Fibroblast of lung (primary cell): ENCODE data around the gene DNMT3A. TPM values are rescaled to one million over a fixed set of nuclear protein-coding genes. Genes with fewer than 3 reads are reported as not detected.

ENCODE experiments used
- DNase-seq, 2 donors: peaks; one replicate each; pipeline versions ENCODE4 v3.0.0 to v3.0.0-alpha.2; 2010; ENCODE audit warnings: low read depth in 2 of 2
- H2AFZ ChIP-seq: 2 replicates; pipeline ENCODE4 v1.5.1; 2012; ENCODE audit warnings: low read length, control low read depth, inconsistent platforms
- H3K27ac ChIP-seq: 2 replicates; pipeline ENCODE4 v1.5.1; 2011; ENCODE audit warnings: low read length, control low read depth; ENCODE audit not compliant: insufficient read depth
- H3K27me3 ChIP-seq: 2 replicates; pipeline ENCODE4 v1.5.1; 2011; ENCODE audit warnings: mild to moderate bottlenecking, low read length; ENCODE audit not compliant: control insufficient read depth, insufficient read depth
- H3K36me3 ChIP-seq: 2 replicates; pipeline ENCODE4 v1.5.1; 2011; ENCODE audit warnings: low read length; ENCODE audit not compliant: control insufficient read depth, insufficient read depth
- H3K4me1 ChIP-seq: 2 replicates; pipeline ENCODE4 v1.5.1; 2011; ENCODE audit warnings: low read length; ENCODE audit not compliant: control insufficient read depth, insufficient read depth; ENCODE audit errors: extremely low read depth
- H3K4me2 ChIP-seq: 2 replicates; pipeline ENCODE4 v1.5.1; 2011; ENCODE audit warnings: low read length, control low read depth; ENCODE audit not compliant: insufficient read depth; ENCODE audit errors: extremely low read depth
- H3K4me3 ChIP-seq, 4 experiments: fragments of 200-600 bp in 1 of 4; sonication (generic) in 1 of 4; replicated peaks in 1 of 4; 2 replicates each; pipeline ENCODE4 v1.5.1; 2011 to 2016; ENCODE audit warnings: low read length in 4 of 4, low read depth in 3 of 4, mild to moderate bottlenecking in 3 of 4, control low read depth in 2 of 4, inconsistent platforms in 1 of 4, mixed read lengths in 1 of 4; ENCODE audit not compliant: insufficient read depth in 1 of 4; ENCODE audit errors: control extremely low read depth in 1 of 4
- H3K79me2 ChIP-seq: 2 replicates; pipeline ENCODE4 v1.5.1; 2012; ENCODE audit warnings: mild to moderate bottlenecking, low read length, inconsistent platforms; ENCODE audit not compliant: control insufficient read depth, insufficient read depth
- H3K9ac ChIP-seq: 2 replicates; pipeline ENCODE4 v1.5.1; 2011; ENCODE audit warnings: mild to moderate bottlenecking, low read length, control low read depth; ENCODE audit not compliant: insufficient read depth
- H3K9me3 ChIP-seq: 2 replicates; pipeline ENCODE4 v1.5.1; 2012; ENCODE audit warnings: low read depth, low read length; ENCODE audit not compliant: control insufficient read depth, insufficient read depth
- H4K20me1 ChIP-seq: 2 replicates; pipeline ENCODE4 v1.5.1; 2011; ENCODE audit warnings: low read length; ENCODE audit not compliant: control insufficient read depth, insufficient read depth; ENCODE audit errors: extremely low read depth
- CTCF ChIP-seq, 2 donors: IDR thresholded peaks in 1 of 2; conservative IDR thresholded peaks in 1 of 2; 1 replicate in 1 of 2; 2 replicates in 1 of 2; pipeline ENCODE4 v1.5.1; 2011 to 2012; ENCODE audit warnings: low read length in 2 of 2, control low read depth in 1 of 2, inconsistent platforms in 1 of 2, low read depth in 1 of 2, mild to moderate bottlenecking in 1 of 2
- EZH2 ChIP-seq: IDR thresholded peaks from 2 replicates; pipeline ENCODE4 v1.5.1; 2012; ENCODE audit warnings: low read length, control low read depth, mild to moderate bottlenecking; ENCODE audit errors: missing control alignments
- polyA plus RNA-seq, 2 donors: library from polyadenylated mRNA; depleted of rRNA in 1 of 2; stranded (reverse) in 1 of 2; unstranded in 1 of 2; fragments of >200 nt; gene quantifications; 2 replicates each; pipeline ENCODE4 v1.2.1, GENCODE V29; 2011 to 2012; ENCODE audit warnings: missing spikeins in 1 of 2
- total RNA-seq: library from RNA; depleted of rRNA; stranded (reverse); fragments of >200 nt; gene quantifications from 2 replicates; pipeline ENCODE4 v1.2.1, GENCODE V29; 2014

Gene DNMT3A
- total and polyA plus RNA-seq, 2 donors (not counting 1 experiment from before 2014, with no cell fraction given) = 3.6 to 19.7 TPM

DNA sequence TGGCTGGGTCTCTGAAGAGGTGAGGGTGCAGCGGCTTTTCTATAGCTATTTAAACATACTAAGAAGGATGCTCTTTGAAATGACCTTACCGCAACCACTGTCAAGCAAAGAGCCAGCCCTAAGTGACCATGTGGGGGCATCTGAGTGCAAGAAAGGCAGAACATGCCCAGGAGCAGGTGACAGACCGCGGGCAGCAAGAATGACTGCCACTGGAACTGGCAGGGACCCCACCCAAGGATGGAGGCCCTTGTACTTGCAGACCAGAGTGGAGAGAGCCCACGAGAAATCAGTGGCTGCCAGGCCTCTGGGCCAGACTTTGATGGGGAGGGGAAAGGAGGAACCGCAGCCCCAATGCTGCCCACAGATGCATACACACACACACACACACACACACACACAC lies 33.1 kb downstream of the DNMT3A start:
- no peaks in the 10 kb centered on the region for H4K20me1 ChIP-seq
- no peaks in the 10 kb centered on the region for H3K9me3 ChIP-seq
- no peak overlapping the region for H3K27ac ChIP-seq
- H3K27me3 ChIP-seq = no peaks in the 10 kb centered on the region
- TF ChIP-seq CTCF (conservative IDR thresholded peaks at IDR 0.05 in 1 of 2, IDR thresholded peaks at IDR 0.05 in 1 of 2; ENCODE audit: low read depth in 1 of 2, low read length in 2 of 2) (no peak), EZH2 (no peak)
- H3K4me2 ChIP-seq = no peak overlapping the region
- H3K4me1 ChIP-seq = no peaks in the 10 kb centered on the region
- no peak for DNase-seq
- H3K79me2 ChIP-seq = no peaks in the 10 kb centered on the region
- H3K9ac ChIP-seq = no peak overlapping the region
- no peak overlapping the region for H3K4me3 ChIP-seq
- peaks cover 4% of the 10 kb centered on the region for H3K36me3 ChIP-seq
- no peak overlapping the region for H2AFZ ChIP-seq

DNA sequence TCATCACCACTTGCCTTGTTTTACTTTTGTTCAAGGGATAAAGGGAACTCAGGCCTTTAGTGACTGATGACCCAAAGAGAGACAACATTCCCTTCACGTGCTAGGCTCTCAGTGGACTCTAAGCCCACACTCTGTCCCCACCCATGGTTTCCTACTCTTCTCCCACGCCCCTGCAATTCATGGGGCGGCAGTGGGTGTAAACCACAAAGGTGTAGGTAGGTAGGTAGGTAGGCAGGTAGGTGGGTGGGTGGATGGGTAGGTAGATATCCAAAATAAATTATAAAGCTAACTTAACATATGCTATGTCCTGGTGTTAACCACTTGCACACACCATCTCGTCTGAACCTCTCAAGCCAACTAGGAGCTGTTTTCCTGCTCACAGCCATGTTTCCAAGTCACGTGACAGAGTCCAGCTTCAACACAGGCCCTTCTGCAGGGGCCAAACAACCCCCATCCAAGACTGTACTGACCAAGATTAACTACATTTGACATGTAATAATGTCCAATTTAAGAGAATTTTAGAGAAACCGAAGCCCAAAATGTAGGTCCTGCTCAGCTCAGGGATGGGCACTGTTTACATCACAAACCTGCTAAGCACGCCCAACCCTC lies 33.7 kb downstream of the DNMT3A start:
- H3K27ac ChIP-seq = no peak overlapping the region
- no peaks in the 10 kb centered on the region for H4K20me1 ChIP-seq
- H2AFZ ChIP-seq = no peak overlapping the region

DNA sequence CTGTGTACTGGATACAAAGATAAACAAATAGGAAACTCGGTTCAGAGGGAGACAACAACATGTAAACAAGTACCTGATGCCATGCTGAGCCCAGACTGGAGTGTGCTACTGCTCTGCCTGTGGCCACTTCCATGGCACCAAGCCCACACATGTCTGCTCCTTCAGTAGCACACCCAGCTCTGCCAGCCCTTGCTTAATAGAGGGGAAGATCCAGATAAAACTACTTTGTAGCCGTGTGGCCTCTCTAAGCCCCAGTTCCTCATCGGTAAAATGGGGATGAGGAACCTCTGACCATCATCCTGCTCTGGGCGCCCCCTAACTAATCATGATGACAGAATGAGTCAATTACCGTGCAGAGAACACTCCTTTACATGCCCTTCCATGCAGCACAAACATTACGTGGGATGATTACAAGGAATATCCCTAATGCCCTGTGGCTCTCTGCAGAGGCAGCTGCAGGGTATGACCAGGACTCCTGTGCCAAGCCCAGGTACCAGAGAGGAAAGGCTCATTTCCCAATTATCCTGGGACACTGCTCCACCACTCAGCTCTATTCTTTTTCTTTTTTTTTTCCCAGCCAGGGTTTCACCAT lies 34.9 kb downstream of the DNMT3A start:
- Histone ChIP-seq H3K4me3 (no peak overlapping the region), H3K27ac (no peak overlapping the region), H3K36me3 (peaks cover 2% of the 10 kb centered on the region), H4K20me1 (no peaks in the 10 kb centered on the region), H3K9me3 (no peaks in the 10 kb centered on the region), H3K79me2 (no peaks in the 10 kb centered on the region), H3K4me1 (peaks cover 4% of the 10 kb centered on the region), H3K4me2 (no peak overlapping the region), H3K27me3 (no peaks in the 10 kb centered on the region), H2AFZ (no peak overlapping the region), H3K9ac (no peak overlapping the region)
- no peak for DNase-seq
- TF ChIP-seq EZH2 = no peak
- no peak for TF ChIP-seq CTCF (conservative IDR thresholded peaks at IDR 0.05 in 1 of 2, IDR thresholded peaks at IDR 0.05 in 1 of 2; ENCODE audit: low read depth in 1 of 2, low read length in 2 of 2)

More for the DNA sequence above, 33.7 kb downstream of the DNMT3A start:
- DNase-seq = no peak
- H3K36me3 ChIP-seq = peaks cover 4% of the 10 kb centered on the region
- H3K4me2 ChIP-seq = no peak overlapping the region
- no peaks in the 10 kb centered on the region for H3K9me3 ChIP-seq
- no peak overlapping the region for H3K4me3 ChIP-seq
- no peaks in the 10 kb centered on the region for H3K4me1 ChIP-seq
- TF ChIP-seq CTCF (conservative IDR thresholded peaks at IDR 0.05 in 1 of 2, IDR thresholded peaks at IDR 0.05 in 1 of 2; ENCODE audit: low read depth in 1 of 2, low read length in 2 of 2) (no peak), EZH2 (no peak)
- H3K79me2 ChIP-seq = no peaks in the 10 kb centered on the region
- no peak overlapping the region for H3K9ac ChIP-seq
- no peaks in the 10 kb centered on the region for H3K27me3 ChIP-seq
